HG03175 (cell line): ENCODE results near the gene MAF.

Experiments
- ATAC-seq: cut with Tn5 transposase; IDR thresholded peaks from one replicate; pipeline ENCODE4 v1.9.1; 2021; ENCODE audit warnings: mild to moderate bottlenecking, moderate library complexity; ENCODE audit not compliant: unreplicated experiment

Gene MAF

GRCh38 chr16:79547085-79547484 lies 53.5 kb downstream of the MAF start:
- no peak for ATAC-seq
